Breast epithelium (tissue), 4 donors: Measurements from ENCODE around the gene C6orf47. TPM values are rescaled to one million over a fixed set of nuclear protein-coding genes. Genes with fewer than 3 reads are reported as not detected.
A peak's percentile ranks its signal among the peaks of the same experiment; 100 is the strongest.

Experiments used
- DNase-seq, 2 donors: peaks; one replicate each; pipeline ENCODE4 v3.0.0-alpha.2; 2019; ENCODE audit warnings: low spot score in 2 of 2
- H3K27ac ChIP-seq, 2 donors: fragments of 200-600 bp; sonication (generic) in 1 of 2; one replicate each; pipeline ENCODE4 v1.5.1; 2016 to 2019; ENCODE audit warnings: mild to moderate bottlenecking in 1 of 2
- H3K27me3 ChIP-seq, 2 donors: fragments of 200-600 bp; sonication (generic) in 1 of 2; one replicate each; pipeline versions ENCODE4 v1.5.1 to v1.6.0; 2017 to 2019; ENCODE audit warnings: control low read depth in 1 of 2, mild to moderate bottlenecking in 1 of 2
- H3K36me3 ChIP-seq: fragments of 200-600 bp; one replicate; pipeline ENCODE4 v1.5.1; 2019
- H3K4me1 ChIP-seq, 2 donors: fragments of 200-600 bp; sonication (generic); one replicate each; pipeline ENCODE4 v1.5.1; 2016 to 2019; ENCODE audit warnings: control low read depth in 1 of 2
- H3K4me3 ChIP-seq, 3 donors: fragments of 200-600 bp; sonication (generic); 1 replicate in 2 of 3; 2 replicates in 1 of 3; pipeline ENCODE4 v1.5.1; 2016 to 2019; ENCODE audit warnings: mild to moderate bottlenecking in 3 of 3, moderate library complexity in 2 of 3
- H3K9me3 ChIP-seq, 2 donors: fragments of 200-600 bp; sonication (generic) in 1 of 2; one replicate each; pipeline ENCODE4 v1.5.1; 2016 to 2019; ENCODE audit warnings: control low read depth in 1 of 2
- POLR2A ChIP-seq: fragments of 450-650 bp; IDR thresholded peaks from one replicate; pipeline ENCODE4 v1.6.1; 2016; ENCODE audit warnings: antibody characterized with exemption, mild to moderate bottlenecking, moderate library complexity
- POLR2AphosphoS5 ChIP-seq, 3 donors: sonication (generic); formaldehyde crosslinking; IDR thresholded peaks; one replicate each; pipeline ENCODE4 v1.6.1; 2017; ENCODE audit warnings: antibody characterized with exemption in 3 of 3
- intact Hi-C: fragments of 100-400 bp; cut with DNase I; formaldehyde crosslinking; loops from one replicate; pipeline ENCODE4 v1.15.1; 2023; ENCODE audit warnings: low total_unique reads
- total RNA-seq, 3 donors: library from RNA; depleted of rRNA; stranded (reverse); fragments of >200 nt; gene quantifications; one replicate each; pipeline ENCODE4 v1.1.0, GENCODE V29; 2016
- TF ChIP-seq, protein P1 (sequence below), 3 donors: fragments of 450-650 bp; IDR thresholded peaks; one replicate each; pipeline ENCODE4 v1.5.1; 2016 to 2017; ENCODE audit warnings: antibody characterized with exemption in 3 of 3, mild to moderate bottlenecking in 3 of 3, moderate library complexity in 3 of 3

The C6orf47 gene
- total RNA-seq, 3 donors from 2014 or later = 20.3 to 27.4 (median 24.8) TPM

DNA sequence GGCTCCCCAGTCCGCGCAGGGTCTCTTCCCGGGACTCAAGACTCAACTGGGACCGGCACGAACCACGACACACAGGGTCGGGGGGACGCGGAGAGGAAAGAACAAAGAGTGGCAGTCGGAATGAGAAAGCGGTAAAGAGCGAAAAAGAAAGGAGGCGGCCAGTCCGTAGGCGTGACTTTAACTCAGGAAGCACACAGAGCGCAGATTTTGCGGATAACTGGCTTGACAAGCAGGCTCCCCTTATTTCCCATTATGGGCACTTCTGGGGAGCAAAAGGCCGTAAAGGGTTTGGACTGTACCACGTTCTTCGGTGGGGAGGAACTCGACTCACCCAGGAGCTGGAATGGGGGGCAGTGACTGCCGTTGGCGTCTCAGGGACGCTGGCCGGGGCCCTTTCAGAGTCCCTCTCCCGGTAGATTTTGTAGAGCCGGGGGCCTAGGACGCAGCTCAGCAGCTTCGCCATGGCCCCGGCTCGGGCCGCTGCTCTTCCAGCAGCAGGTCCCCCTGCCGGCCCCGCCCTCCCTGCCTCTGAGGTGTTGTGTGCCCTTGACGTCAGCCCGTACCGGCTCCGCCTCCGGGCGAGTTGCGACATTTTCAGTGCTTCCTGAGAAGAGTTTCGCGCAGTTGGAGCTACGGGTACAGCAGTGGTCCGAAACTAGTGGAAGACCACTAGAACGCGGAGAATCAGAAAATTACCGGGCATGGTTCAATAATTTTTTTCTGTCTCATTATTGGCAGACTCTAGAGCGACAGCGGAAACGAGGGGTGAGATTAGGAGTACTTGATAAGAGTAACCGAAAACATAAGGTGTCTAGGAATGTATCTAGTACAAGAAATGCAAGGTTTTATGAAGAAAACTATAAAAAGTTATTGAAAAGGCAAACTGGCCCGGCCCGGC is 42.5 kb upstream of the C6orf47 start, which contains the start of gene ABHD16A:
Gene ABHD16A, minus strand, starts transcription at position 506 of the 898 bp plus-strand sequence. Its CDS starts 43 bp downstream, at position 463.
- Histone ChIP-seq H3K4me3 (peak within 1 kb of the TSS; percentile 79 to 90 (median 86)), H3K36me3 (no peaks in the 10 kb centered on the region), H3K4me1 (peaks cover 4 to 17% of the 10 kb centered on the region in 2 donors), H3K9me3 (no peaks in the 10 kb centered on the region), H3K27ac (peak within 1 kb of the TSS; percentile 98 to 99), H3K27me3 (no peaks in the 10 kb centered on the region)
- intact Hi-C loops = loop anchor here (1.0 to 10.0 kb wide), 2 partner anchors 15 to 62 kb away; partner anchors contain the start of gene SAPCD1
- TF ChIP-seq, protein P1, sequence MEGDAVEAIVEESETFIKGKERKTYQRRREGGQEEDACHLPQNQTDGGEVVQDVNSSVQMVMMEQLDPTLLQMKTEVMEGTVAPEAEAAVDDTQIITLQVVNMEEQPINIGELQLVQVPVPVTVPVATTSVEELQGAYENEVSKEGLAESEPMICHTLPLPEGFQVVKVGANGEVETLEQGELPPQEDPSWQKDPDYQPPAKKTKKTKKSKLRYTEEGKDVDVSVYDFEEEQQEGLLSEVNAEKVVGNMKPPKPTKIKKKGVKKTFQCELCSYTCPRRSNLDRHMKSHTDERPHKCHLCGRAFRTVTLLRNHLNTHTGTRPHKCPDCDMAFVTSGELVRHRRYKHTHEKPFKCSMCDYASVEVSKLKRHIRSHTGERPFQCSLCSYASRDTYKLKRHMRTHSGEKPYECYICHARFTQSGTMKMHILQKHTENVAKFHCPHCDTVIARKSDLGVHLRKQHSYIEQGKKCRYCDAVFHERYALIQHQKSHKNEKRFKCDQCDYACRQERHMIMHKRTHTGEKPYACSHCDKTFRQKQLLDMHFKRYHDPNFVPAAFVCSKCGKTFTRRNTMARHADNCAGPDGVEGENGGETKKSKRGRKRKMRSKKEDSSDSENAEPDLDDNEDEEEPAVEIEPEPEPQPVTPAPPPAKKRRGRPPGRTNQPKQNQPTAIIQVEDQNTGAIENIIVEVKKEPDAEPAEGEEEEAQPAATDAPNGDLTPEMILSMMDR (IDR thresholded peaks at IDR 0.05) = peak in 2 of 3 donors; percentile 14 to 26
- TF ChIP-seq POLR2AphosphoS5 (IDR thresholded peaks at IDR 0.05) (peak; percentile 93 to 98 (median 96)), POLR2A (peak; percentile 96)
- peak; percentile 99 for DNase-seq

DNA sequence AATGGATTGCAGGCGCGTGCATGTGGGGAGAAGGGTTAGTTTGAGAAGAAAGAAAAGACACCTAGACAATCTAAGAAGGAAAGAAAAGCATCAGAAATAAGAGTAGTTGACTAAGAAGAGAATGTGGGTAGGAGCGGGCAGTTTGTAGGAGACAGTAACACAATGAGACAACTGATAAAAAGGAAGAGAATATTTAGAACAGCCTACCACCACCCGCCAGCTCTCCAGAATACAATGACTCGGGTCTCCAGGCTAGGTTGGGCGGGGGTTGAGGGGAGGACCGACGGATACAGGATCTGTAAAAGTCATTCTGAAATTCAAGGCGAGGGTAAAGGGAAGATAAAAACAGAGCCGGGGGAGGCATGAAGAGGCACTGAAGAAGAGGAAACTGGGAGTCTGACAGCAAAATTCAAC is 41.8 kb upstream of the C6orf47 start:
- no peaks in the 10 kb centered on the region for H3K36me3 ChIP-seq
- peaks cover 4 to 17% of the 10 kb centered on the region in 2 donors for H3K4me1 ChIP-seq
- H3K27ac ChIP-seq = peak overlapping the region; percentile 98 to 99
- TF ChIP-seq POLR2AphosphoS5 (IDR thresholded peaks at IDR 0.05) (no peak), POLR2A (no peak)
- TF ChIP-seq, protein P1 (IDR thresholded peaks at IDR 0.05) = no peak
- intact Hi-C loops = loop anchor here (1.0 to 10.0 kb wide), 2 partner anchors 16 to 62 kb away; partner anchors contain the start of gene SAPCD1
- H3K4me3 ChIP-seq = peak overlapping the region; percentile 79 to 90 (median 86)
- no peaks in the 10 kb centered on the region for H3K9me3 ChIP-seq
- DNase-seq = no peak
- no peaks in the 10 kb centered on the region for H3K27me3 ChIP-seq

DNA sequence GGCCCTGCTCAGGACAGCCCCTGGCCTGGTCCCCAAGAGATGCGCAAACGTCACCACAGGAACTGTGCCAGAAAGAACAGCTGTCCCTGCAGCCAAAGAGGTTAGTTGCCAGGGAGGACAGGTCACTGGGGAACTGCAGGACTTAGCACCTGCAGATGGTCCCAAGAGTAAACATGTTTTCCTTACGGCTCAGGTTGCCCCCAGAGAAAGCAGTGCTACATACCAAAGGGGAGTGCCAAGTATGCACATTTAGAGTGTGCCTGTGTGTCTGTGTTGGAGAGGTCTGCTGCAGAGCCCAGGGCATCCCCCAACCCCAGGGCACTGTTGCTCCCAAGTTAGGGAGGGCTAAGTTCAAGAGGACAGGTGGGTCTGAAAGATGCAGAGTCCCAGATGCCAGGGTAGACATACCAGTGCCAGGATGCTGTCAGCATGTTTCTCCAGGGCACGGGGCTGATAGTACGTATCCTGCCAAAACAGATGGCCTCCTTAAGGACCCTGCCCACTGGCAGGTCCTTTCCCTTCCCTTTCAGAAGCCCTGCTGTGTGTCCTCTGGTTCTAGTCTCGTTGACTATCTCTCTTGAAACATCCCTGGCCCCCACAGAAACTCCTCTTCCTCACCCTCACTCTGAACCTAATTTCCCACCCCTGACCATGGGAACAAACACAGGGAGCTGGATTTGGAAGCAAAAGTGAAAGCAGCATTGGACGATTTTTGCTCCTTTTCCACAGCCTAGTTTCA is 41.3 kb upstream of the C6orf47 start:
- no peak for DNase-seq
- no peaks in the 10 kb centered on the region for H3K36me3 ChIP-seq
- TF ChIP-seq POLR2A = no peak
- TF ChIP-seq, protein P1 (IDR thresholded peaks at IDR 0.05) = no peak
- TF ChIP-seq POLR2AphosphoS5 (IDR thresholded peaks at IDR 0.05) = no peak
- intact Hi-C loops = loop anchor here (1.0 to 10.0 kb wide), 2 partner anchors 16 to 63 kb away; partner anchors contain the start of gene SAPCD1
- no peaks in the 10 kb centered on the region for H3K9me3 ChIP-seq
- peak overlapping the region; percentile 79 to 90 (median 86) for H3K4me3 ChIP-seq
- H3K27me3 ChIP-seq = no peaks in the 10 kb centered on the region
- peak overlapping the region; percentile 5 to 99 for H3K27ac ChIP-seq
- peaks cover 4 to 17% of the 10 kb centered on the region in 2 donors for H3K4me1 ChIP-seq

DNA sequence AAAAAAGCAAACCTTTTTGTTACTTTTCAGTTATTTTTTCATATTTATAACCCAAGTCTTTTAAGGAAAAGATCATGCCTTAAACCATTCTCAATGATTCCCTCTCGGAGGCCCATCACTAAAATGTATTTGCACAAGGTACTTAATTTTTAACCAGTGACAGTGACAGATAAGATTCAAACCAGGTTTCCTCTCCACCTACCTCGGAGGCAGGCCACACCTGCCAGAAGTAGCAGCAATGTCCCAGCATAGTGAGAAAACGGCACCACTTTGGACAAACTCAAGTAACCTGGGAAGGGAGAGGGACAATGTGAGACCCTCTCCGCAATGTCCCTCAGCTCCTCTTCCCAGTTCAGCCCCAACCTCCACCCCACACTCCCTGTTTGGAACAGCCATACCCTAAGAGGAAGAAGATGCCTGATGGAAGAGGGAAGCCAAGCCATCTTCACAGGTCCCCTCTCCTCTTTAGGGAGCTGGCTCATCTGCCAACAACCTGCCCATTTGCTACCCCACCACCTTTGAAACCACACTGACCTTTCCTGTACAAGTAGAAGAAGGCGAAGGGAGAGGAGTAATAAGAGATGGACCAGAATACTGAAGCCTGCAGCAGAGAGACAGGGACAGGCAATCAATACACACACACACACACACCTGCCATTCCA is 40.3 kb upstream of the C6orf47 start:
- DNase-seq = no peak
- TF ChIP-seq, protein P1 (IDR thresholded peaks at IDR 0.05) = no peak
- TF ChIP-seq POLR2AphosphoS5 (IDR thresholded peaks at IDR 0.05) (no peak), POLR2A (no peak)
- no peaks in the 10 kb centered on the region for H3K27me3 ChIP-seq
- peaks cover 4 to 17% of the 10 kb centered on the region in 2 donors for H3K4me1 ChIP-seq
- no peak overlapping the region for H3K27ac ChIP-seq
- peak overlapping the region in 1 of 3 donors; percentile 90 for H3K4me3 ChIP-seq
- intact Hi-C loops = loop anchor here (10.0 kb wide), 1 partner anchor 64 kb away; the partner anchor contains the start of gene SAPCD1
- H3K9me3 ChIP-seq = no peaks in the 10 kb centered on the region
- no peaks in the 10 kb centered on the region for H3K36me3 ChIP-seq
